Panc1 (cell line): ENCODE data around the gene ZNF800.

Experiments
- POLR2AphosphoS5 ChIP-seq: IDR thresholded peaks from 2 replicates; pipeline ENCODE4 v1.6.1; 2012; ENCODE audit warnings: mild to moderate bottlenecking, low read depth, low read length, moderate library complexity
- SIN3A ChIP-seq: IDR thresholded peaks from 2 replicates; pipeline ENCODE4 v1.6.1; 2012; ENCODE audit warnings: low read depth, mild to moderate bottlenecking, low read length, moderate library complexity, borderline replicate concordance; ENCODE audit not compliant: insufficient read depth
- TCF7L2 ChIP-seq: IDR thresholded peaks from 2 replicates; pipeline ENCODE4 v1.6.1; 2011; ENCODE audit warnings: mild to moderate bottlenecking, low read depth, low read length, inconsistent platforms
- TF ChIP-seq, protein P1 (sequence below): fragments of 450-650 bp; IDR thresholded peaks from 2 replicates; pipeline ENCODE4 v1.5.1; 2017; ENCODE audit warnings: mild to moderate bottlenecking
- TF ChIP-seq, protein P2 (sequence below), 2 experiments: IDR thresholded peaks; 2 replicates each; pipeline ENCODE4 v1.6.1; 2011 to 2012; ENCODE audit warnings: low read depth in 2 of 2, control low read depth in 1 of 2, low read length in 1 of 2, mild to moderate bottlenecking in 1 of 2, moderate library complexity in 1 of 2; ENCODE audit not compliant: insufficient read depth in 1 of 2

GRCh38 chr7:127378537-127378936 lies 14.0 kb downstream of the ZNF800 start:
- TF ChIP-seq, protein P1, sequence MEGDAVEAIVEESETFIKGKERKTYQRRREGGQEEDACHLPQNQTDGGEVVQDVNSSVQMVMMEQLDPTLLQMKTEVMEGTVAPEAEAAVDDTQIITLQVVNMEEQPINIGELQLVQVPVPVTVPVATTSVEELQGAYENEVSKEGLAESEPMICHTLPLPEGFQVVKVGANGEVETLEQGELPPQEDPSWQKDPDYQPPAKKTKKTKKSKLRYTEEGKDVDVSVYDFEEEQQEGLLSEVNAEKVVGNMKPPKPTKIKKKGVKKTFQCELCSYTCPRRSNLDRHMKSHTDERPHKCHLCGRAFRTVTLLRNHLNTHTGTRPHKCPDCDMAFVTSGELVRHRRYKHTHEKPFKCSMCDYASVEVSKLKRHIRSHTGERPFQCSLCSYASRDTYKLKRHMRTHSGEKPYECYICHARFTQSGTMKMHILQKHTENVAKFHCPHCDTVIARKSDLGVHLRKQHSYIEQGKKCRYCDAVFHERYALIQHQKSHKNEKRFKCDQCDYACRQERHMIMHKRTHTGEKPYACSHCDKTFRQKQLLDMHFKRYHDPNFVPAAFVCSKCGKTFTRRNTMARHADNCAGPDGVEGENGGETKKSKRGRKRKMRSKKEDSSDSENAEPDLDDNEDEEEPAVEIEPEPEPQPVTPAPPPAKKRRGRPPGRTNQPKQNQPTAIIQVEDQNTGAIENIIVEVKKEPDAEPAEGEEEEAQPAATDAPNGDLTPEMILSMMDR: no peak
- TF ChIP-seq, protein P2, sequence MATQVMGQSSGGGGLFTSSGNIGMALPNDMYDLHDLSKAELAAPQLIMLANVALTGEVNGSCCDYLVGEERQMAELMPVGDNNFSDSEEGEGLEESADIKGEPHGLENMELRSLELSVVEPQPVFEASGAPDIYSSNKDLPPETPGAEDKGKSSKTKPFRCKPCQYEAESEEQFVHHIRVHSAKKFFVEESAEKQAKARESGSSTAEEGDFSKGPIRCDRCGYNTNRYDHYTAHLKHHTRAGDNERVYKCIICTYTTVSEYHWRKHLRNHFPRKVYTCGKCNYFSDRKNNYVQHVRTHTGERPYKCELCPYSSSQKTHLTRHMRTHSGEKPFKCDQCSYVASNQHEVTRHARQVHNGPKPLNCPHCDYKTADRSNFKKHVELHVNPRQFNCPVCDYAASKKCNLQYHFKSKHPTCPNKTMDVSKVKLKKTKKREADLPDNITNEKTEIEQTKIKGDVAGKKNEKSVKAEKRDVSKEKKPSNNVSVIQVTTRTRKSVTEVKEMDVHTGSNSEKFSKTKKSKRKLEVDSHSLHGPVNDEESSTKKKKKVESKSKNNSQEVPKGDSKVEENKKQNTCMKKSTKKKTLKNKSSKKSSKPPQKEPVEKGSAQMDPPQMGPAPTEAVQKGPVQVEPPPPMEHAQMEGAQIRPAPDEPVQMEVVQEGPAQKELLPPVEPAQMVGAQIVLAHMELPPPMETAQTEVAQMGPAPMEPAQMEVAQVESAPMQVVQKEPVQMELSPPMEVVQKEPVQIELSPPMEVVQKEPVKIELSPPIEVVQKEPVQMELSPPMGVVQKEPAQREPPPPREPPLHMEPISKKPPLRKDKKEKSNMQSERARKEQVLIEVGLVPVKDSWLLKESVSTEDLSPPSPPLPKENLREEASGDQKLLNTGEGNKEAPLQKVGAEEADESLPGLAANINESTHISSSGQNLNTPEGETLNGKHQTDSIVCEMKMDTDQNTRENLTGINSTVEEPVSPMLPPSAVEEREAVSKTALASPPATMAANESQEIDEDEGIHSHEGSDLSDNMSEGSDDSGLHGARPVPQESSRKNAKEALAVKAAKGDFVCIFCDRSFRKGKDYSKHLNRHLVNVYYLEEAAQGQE (IDR thresholded peaks at IDR 0.05; ENCODE audit: insufficient read depth in 1 of 2, low read depth in 2 of 2, low read length in 1 of 2): no peak
- TF ChIP-seq POLR2AphosphoS5 (no peak), SIN3A (no peak), TCF7L2 (no peak)
